HG02943 (cell line): ENCODE data around the gene NAGA.
A peak's percentile ranks its signal among the peaks of the same experiment; 100 is the strongest.
"Not testable (repeated sequence)": the region's sequence is repeated elsewhere in the genome, so short reads cannot be mapped to it uniquely, and the experiment has no call there.

Experiments used
- ATAC-seq: cut with Tn5 transposase; IDR thresholded peaks from one replicate; pipeline ENCODE4 v1.9.1; 2021; ENCODE audit warnings: mild to moderate bottlenecking, low read depth, moderate library complexity; ENCODE audit not compliant: unreplicated experiment

The NAGA gene

GRCh38 chr22:42070517-42071422 lies at the start of gene NAGA:
TSS of gene NAGA (minus strand) at chr22:42070812. CDS start at chr22:42070297, 515 bp downstream.
- ATAC-seq = peak; percentile 84

GRCh38 chr22:42116848-42117424 lies 46.3 kb upstream of the NAGA start:
- no peak for ATAC-seq

- not testable (repeated sequence) for ATAC-seq
Measured at GRCh38 chr22:42115420-42115830, 44.8 kb upstream of the NAGA start.

GRCh38 chr22:42114721-42115120 lies 44.1 kb upstream of the NAGA start:
- no peak for ATAC-seq

GRCh38 chr22:42112793-42113192 lies 42.2 kb upstream of the NAGA start:
- ATAC-seq = not testable (repeated sequence)

GRCh38 chr22:42111798-42112197 lies 41.2 kb upstream of the NAGA start:
- ATAC-seq = no peak

GRCh38 chr22:42108848-42109247 lies 38.2 kb upstream of the NAGA start:
- no peak for ATAC-seq

- ATAC-seq = not testable (repeated sequence)
Measured at GRCh38 chr22:42104332-42104860, 33.8 kb upstream of the NAGA start.

- ATAC-seq = no peak
Measured at GRCh38 chr22:42101199-42101598, 30.6 kb upstream of the NAGA start.

GRCh38 chr22:42091455-42091782 lies 20.8 kb upstream of the NAGA start:
- no peak for ATAC-seq

GRCh38 chr22:42090596-42091454 lies 20.2 kb upstream of the NAGA start, which contains the start of gene NDUFA6:
TSS of gene NDUFA6 (minus strand) at chr22:42090772. CDS start at chr22:42090744, 28 bp downstream.
- peak; percentile 91 for ATAC-seq

GRCh38 chr22:42086051-42086450 lies 15.4 kb upstream of the NAGA start:
- no peak for ATAC-seq

GRCh38 chr22:42084874-42085273 lies 14.3 kb upstream of the NAGA start:
- ATAC-seq = no peak

GRCh38 chr22:42083119-42083518 lies 12.5 kb upstream of the NAGA start:
- ATAC-seq = no peak

GRCh38 chr22:42080287-42080686 lies 9.7 kb upstream of the NAGA start:
- ATAC-seq = no peak

GRCh38 chr22:42079319-42080251 lies 9.0 kb upstream of the NAGA start, which contains the start of gene SMDT1:
TSS of gene SMDT1 (plus strand) at chr22:42079700. CDS start at chr22:42079769, 69 bp downstream.
- ATAC-seq = peak; percentile 86

GRCh38 chr22:42078469-42079318 lies 8.1 kb upstream of the NAGA start:
- ATAC-seq = peak; percentile 1

- no peak for ATAC-seq
Measured at GRCh38 chr22:42077486-42078125, 7.0 kb upstream of the NAGA start.
